ENCODE results near the gene LTF. TPM values are rescaled to one million over a fixed set of nuclear protein-coding genes. Genes with fewer than 3 reads are reported as not detected.
A peak's percentile ranks its signal among the peaks of the same experiment; 100 is the strongest.

LTF gene
- total RNA-seq, 1 experiment from 2014 or later: not detected

DNA sequence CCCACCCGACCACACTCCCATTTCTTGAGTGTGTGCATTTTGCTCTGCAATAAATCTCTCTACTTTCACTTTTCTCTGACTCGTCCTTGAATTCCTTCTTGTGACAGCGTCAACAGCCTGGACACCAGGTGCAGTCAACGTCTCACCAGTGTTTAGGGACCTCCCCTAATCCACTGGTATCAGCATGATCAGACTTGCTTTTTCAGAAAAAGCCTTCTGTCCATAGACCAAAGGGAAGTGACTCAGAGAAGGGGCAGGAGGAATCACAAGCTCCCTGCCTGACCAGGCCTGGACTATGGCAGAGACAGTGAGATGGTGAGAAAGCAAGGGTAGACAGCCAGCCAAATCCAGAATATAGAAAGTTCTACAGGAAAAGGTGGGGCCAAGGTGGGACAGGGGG is 78.5 kb downstream of the LTF start:
- Histone ChIP-seq H2AFZ (ENCODE audit: low read depth, low read length, poor library complexity, severe bottlenecking) (peak overlapping the region; percentile 76), H3K4me3 (replicated peaks in 1 of 2; ENCODE audit: low read depth in 1 of 2, low read length in 2 of 2) (peak overlapping the region in 1 of 2 experiments; percentile 19; a peak in 1 of 4 replicates), H3K4me1 (ENCODE audit: control insufficient read depth in 1 of 2, insufficient read depth in 2 of 2, low read length in 2 of 2) (peaks cover 0 to 7% of the 10 kb centered on the region in 2 experiments; a peak in 2 of 4 replicates), H3K4me2 (ENCODE audit: low read length) (peak overlapping the region; percentile 47), H3K27me3 (ENCODE audit: insufficient read depth, low read length) (no peaks in the 10 kb centered on the region), H4K20me1 (ENCODE audit: insufficient read depth) (no peaks in the 10 kb centered on the region), H3K9me3 (ENCODE audit: control insufficient read depth in 1 of 2, insufficient read depth in 1 of 2, low read depth in 1 of 2, low read length in 2 of 2) (no peaks in the 10 kb centered on the region), H3K36me3 (ENCODE audit: control insufficient read depth in 1 of 2, insufficient read depth in 2 of 2, low read length in 2 of 2) (no peaks in the 10 kb centered on the region), H3K79me2 (ENCODE audit: insufficient read depth, low read length) (no peaks in the 10 kb centered on the region), H3K9me2 (ENCODE audit: insufficient read depth) (no peaks in the 10 kb centered on the region), H3K27ac (ENCODE audit: low read depth, low read length) (no peak overlapping the region), H3K9ac (ENCODE audit: low read length) (no peak overlapping the region)
- TF ChIP-seq, protein P1, sequence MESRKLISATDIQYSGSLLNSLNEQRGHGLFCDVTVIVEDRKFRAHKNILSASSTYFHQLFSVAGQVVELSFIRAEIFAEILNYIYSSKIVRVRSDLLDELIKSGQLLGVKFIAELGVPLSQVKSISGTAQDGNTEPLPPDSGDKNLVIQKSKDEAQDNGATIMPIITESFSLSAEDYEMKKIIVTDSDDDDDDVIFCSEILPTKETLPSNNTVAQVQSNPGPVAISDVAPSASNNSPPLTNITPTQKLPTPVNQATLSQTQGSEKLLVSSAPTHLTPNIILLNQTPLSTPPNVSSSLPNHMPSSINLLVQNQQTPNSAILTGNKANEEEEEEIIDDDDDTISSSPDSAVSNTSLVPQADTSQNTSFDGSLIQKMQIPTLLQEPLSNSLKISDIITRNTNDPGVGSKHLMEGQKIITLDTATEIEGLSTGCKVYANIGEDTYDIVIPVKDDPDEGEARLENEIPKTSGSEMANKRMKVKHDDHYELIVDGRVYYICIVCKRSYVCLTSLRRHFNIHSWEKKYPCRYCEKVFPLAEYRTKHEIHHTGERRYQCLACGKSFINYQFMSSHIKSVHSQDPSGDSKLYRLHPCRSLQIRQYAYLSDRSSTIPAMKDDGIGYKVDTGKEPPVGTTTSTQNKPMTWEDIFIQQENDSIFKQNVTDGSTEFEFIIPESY (IDR thresholded peaks at IDR 0.05; ENCODE audit: extremely low read depth, insufficient replicate concordance, low read length): no peak
- TF ChIP-seq JUND (IDR thresholded peaks at IDR 0.05): peak; percentile 45; the same call in 1 of the 2 replicates
- TF ChIP-seq SP1 (IDR thresholded peaks at IDR 0.05; ENCODE audit: low read depth): peak; percentile 41; the same call in 1 of the 2 replicates
- TF ChIP-seq FOSL1 (IDR thresholded peaks at IDR 0.05; ENCODE audit: low read depth): peak; percentile 28; the same call in 1 of the 2 replicates
- TF ChIP-seq, protein P2, sequence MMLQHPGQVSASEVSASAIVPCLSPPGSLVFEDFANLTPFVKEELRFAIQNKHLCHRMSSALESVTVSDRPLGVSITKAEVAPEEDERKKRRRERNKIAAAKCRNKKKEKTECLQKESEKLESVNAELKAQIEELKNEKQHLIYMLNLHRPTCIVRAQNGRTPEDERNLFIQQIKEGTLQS (IDR thresholded peaks at IDR 0.05): no peak
- CTCF ChIA-PET: no interaction called here
- ATAC-seq: peak; percentile 50
- RAD21 ChIA-PET (ENCODE audit: low non-redundant PET in 1 of 2, low total read pairs in 2 of 2, uncharacterized antibody in 2 of 2, unreplicated experiment in 2 of 2): no interaction called here
- no TSS peak for BruUV-seq (replicated peaks)
- peak; percentile 33 for DNase-seq (ENCODE audit: low read depth, low spot score)
- intact Hi-C loops (cut with micrococcal nuclease): no loop called here
- POLR2A ChIA-PET: no interaction called here

Other genes starting within 250 kb of the LTF start
- gene CCR3, start 222.4 kb downstream of the LTF start, total RNA-seq (2021; ENCODE audit: unreplicated experiment): not detected
- not detected for gene CCR2, start 110.8 kb downstream of the LTF start, total RNA-seq (2021; ENCODE audit: unreplicated experiment)
- not detected for gene CCR5, start 94.0 kb downstream of the LTF start, total RNA-seq (2021; ENCODE audit: unreplicated experiment)
- gene CCRL2, start 57.6 kb downstream of the LTF start, total RNA-seq (2021; ENCODE audit: unreplicated experiment): not detected
- not detected for gene RTP3, start 33.1 kb upstream of the LTF start, total RNA-seq (2021; ENCODE audit: unreplicated experiment)
- gene LRRC2, start 101.4 kb upstream of the LTF start, total RNA-seq (2021; ENCODE audit: unreplicated experiment): not detected
- gene FAM240A, start 147.6 kb upstream of the LTF start, total RNA-seq (2021; ENCODE audit: unreplicated experiment): not detected
- 16.4 TPM for gene ALS2CL, start 228.8 kb upstream of the LTF start, total RNA-seq (2021; ENCODE audit: unreplicated experiment)
- gene TMIE, start 236.5 kb upstream of the LTF start, total RNA-seq (2021; ENCODE audit: unreplicated experiment): 0.74 TPM